DMS114 treated with DMSO at 0.1 percent for 48 hours (cell line): ENCODE data around the gene ZNF263.
"Not testable (repeated sequence)": the region's sequence is repeated elsewhere in the genome, so short reads cannot be mapped to it uniquely, and the experiment has no call there.

Experiments
- DNase-seq: peaks from one replicate; lab custom pipeline; 2025; ENCODE audit not compliant: unreplicated experiment; lab: John Stamatoyannopoulos, UW

Gene ZNF263

GRCh38 chr16:3266873-3267537, 16.3 kb upstream of the ZNF263 start:
- DNase-seq: peak; percentile 27

- DNase-seq: no peak
Measured at GRCh38 chr16:3268294-3268693, 15.0 kb upstream of the ZNF263 start.

- DNase-seq: not testable (repeated sequence)
Measured at GRCh38 chr16:3270718-3271117, 12.6 kb upstream of the ZNF263 start.

- not testable (repeated sequence) for DNase-seq
Measured at GRCh38 chr16:3271281-3271680, 12.0 kb upstream of the ZNF263 start.

GRCh38 chr16:3274490-3274889, 8.8 kb upstream of the ZNF263 start:
- DNase-seq: no peak

GRCh38 chr16:3274947-3275346, 8.3 kb upstream of the ZNF263 start:
- no peak for DNase-seq

GRCh38 chr16:3276679-3277078, 6.6 kb upstream of the ZNF263 start:
- no peak for DNase-seq

- DNase-seq: no peak
Measured at GRCh38 chr16:3281222-3281820, 2.0 kb upstream of the ZNF263 start.

- peak; percentile 70 for DNase-seq
Measured at GRCh38 chr16:3282103-3282729, 1.1 kb upstream of the ZNF263 start.

- DNase-seq: no peak
Measured at GRCh38 chr16:3283543-3284447, 504 bp downstream of the ZNF263 start.

- no peak for DNase-seq
Measured at GRCh38 chr16:3285131-3285530, 1.8 kb downstream of the ZNF263 start.

GRCh38 chr16:3289998-3290673, 6.8 kb downstream of the ZNF263 start:
- no peak for DNase-seq

GRCh38 chr16:3292604-3293003, 9.3 kb downstream of the ZNF263 start:
- DNase-seq: no peak

- no peak for DNase-seq
Measured at GRCh38 chr16:3295209-3295608, 11.9 kb downstream of the ZNF263 start.

GRCh38 chr16:3295783-3296182, 12.5 kb downstream of the ZNF263 start:
- DNase-seq: no peak

GRCh38 chr16:3304370-3304769, 21.1 kb downstream of the ZNF263 start:
- no peak for DNase-seq

GRCh38 chr16:3305109-3306068, 22.1 kb downstream of the ZNF263 start, which contains the start of the genes TIGD7 and ZNF75A:
TSS of gene TIGD7 (minus strand) at chr16:3305430. CDS start at chr16:3300614, 4,816 bp downstream.
TSS of gene ZNF75A (plus strand) at chr16:3305497. CDS start at chr16:3308429, 2,932 bp downstream.
- peak; percentile 76 for DNase-seq

GRCh38 chr16:3306078-3306477, 22.8 kb downstream of the ZNF263 start:
- no peak for DNase-seq

GRCh38 chr16:3311496-3311895, 28.2 kb downstream of the ZNF263 start:
- DNase-seq: no peak
